Ishikawa (cell line): Measurements from ENCODE around the gene SLC35G3.

Experiments
- CEBPB ChIP-seq: IDR thresholded peaks from 2 replicates; pipeline ENCODE4 v1.6.1; 2012
- EP300 ChIP-seq: IDR thresholded peaks from 2 replicates; pipeline ENCODE4 v1.6.1; 2012; ENCODE audit warnings: borderline replicate concordance
- MAX ChIP-seq: IDR thresholded peaks from 2 replicates; pipeline ENCODE4 v1.6.1; 2012
- REST ChIP-seq: IDR thresholded peaks from 2 replicates; pipeline ENCODE4 v1.6.1; 2012; ENCODE audit warnings: low read depth, mild to moderate bottlenecking
- TAF1 ChIP-seq: IDR thresholded peaks from 2 replicates; pipeline ENCODE4 v1.6.1; 2012; ENCODE audit warnings: low read depth, mild to moderate bottlenecking
- ZBTB7A ChIP-seq: IDR thresholded peaks from 2 replicates; pipeline ENCODE4 v1.6.1; 2012; ENCODE audit warnings: low read depth

DNA sequence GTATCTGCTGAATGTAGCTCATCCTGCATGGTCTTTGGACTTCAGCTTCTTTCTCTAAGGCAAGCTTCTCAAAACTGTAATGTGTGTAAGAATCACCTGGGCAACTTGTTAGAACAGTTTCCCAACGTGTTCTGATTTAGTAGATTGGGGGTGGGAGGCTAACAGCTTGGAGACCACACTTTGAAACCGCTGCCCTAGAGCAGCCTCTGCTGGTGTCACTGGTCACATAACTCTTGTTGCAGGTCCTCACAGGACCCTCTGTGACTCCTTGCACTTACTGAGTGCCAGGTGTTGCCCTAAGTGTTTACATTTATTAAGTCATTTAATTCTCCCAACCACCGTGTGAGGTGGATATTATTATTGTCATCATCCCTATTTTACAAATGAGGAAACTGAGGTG lies 9.9 kb downstream of the SLC35G3 start:
- TF ChIP-seq ZBTB7A = no peak
- no peak for TF ChIP-seq REST
- no peak for TF ChIP-seq CEBPB
- no peak for TF ChIP-seq EP300
- no peak for TF ChIP-seq TAF1
- TF ChIP-seq MAX = no peak
